Esophagus muscularis mucosa (tissue), 4 donors: Measurements from ENCODE around the gene TWSG1. TPM values are rescaled to one million over a fixed set of nuclear protein-coding genes. Genes with fewer than 3 reads are reported as not detected.

Experiments used
- DNase-seq: peaks from one replicate; pipeline ENCODE4 v3.0.0-alpha.2; 2017; ENCODE audit errors: extremely low spot score
- H3K27ac ChIP-seq, 4 donors: fragments of 200-600 bp; sonication (generic); replicated peaks in 1 of 4; 1 replicate in 3 of 4; 2 replicates in 1 of 4; pipeline ENCODE4 v1.5.1; 2016 to 2019; ENCODE audit warnings: mild to moderate bottlenecking in 1 of 4
- H3K27me3 ChIP-seq, 4 donors: fragments of 200-600 bp; sonication (generic); one replicate each; pipeline versions ENCODE4 v1.5.1 to v1.6.0; 2016 to 2019
- H3K36me3 ChIP-seq, 4 donors: fragments of 200-600 bp; sonication (generic); one replicate each; pipeline ENCODE4 v1.5.1; 2016 to 2019
- H3K4me1 ChIP-seq, 4 donors: fragments of 200-600 bp; sonication (generic); one replicate each; pipeline ENCODE4 v1.5.1; 2016 to 2019
- H3K4me3 ChIP-seq, 4 donors: fragments of 200-600 bp; sonication (generic); 1 replicate in 2 of 4; 2 replicates in 2 of 4; pipeline ENCODE4 v1.5.1; 2016 to 2019; ENCODE audit warnings: mild to moderate bottlenecking in 4 of 4, moderate library complexity in 1 of 4
- H3K9me3 ChIP-seq, 4 donors: fragments of 200-600 bp; sonication (generic); 1 replicate in 3 of 4; 2 replicates in 1 of 4; pipeline ENCODE4 v1.5.1; 2016 to 2019
- CTCF ChIP-seq, 3 experiments: fragments of 200-600 bp in 2 of 3; fragments of 450-650 bp in 1 of 3; sonication (generic) in 2 of 3; IDR thresholded peaks; one replicate each; pipeline ENCODE4 v1.5.1; 2017 to 2019; ENCODE audit warnings: antibody characterized with exemption in 3 of 3, mild to moderate bottlenecking in 2 of 3, moderate library complexity in 1 of 3
- EP300 ChIP-seq: sonication (generic); formaldehyde crosslinking; IDR thresholded peaks from one replicate; pipeline ENCODE4 v1.6.1; 2017; ENCODE audit warnings: antibody characterized with exemption
- POLR2A ChIP-seq: fragments of 450-650 bp; IDR thresholded peaks from one replicate; pipeline ENCODE4 v1.6.1; 2017; ENCODE audit warnings: antibody characterized with exemption, moderate library complexity, mild to moderate bottlenecking, low read depth
- POLR2AphosphoS5 ChIP-seq, 2 donors: sonication (generic); formaldehyde crosslinking; IDR thresholded peaks; one replicate each; pipeline ENCODE4 v1.6.1; 2017; ENCODE audit warnings: antibody characterized with exemption in 2 of 2
- WGBS: methylation state at CpG from one replicate; pipeline ENCODE4 v1.1.5; 2018; 5-methylcytosine and 5-hydroxymethylcytosine counted together
- intact Hi-C: fragments of 100-400 bp; cut with DNase I; formaldehyde crosslinking; loops from one replicate; pipeline ENCODE4 v1.15.1; 2023
- total RNA-seq, 4 donors: library from RNA; depleted of rRNA; stranded (reverse); fragments of >200 nt; gene quantifications; one replicate each; pipeline versions ENCODE4 v1.1.0 to v1.2.1, GENCODE V29; 2016

The TWSG1 gene
- total RNA-seq, 4 donors from 2014 or later, result 88.1 to 131 (median 101) TPM

DNA sequence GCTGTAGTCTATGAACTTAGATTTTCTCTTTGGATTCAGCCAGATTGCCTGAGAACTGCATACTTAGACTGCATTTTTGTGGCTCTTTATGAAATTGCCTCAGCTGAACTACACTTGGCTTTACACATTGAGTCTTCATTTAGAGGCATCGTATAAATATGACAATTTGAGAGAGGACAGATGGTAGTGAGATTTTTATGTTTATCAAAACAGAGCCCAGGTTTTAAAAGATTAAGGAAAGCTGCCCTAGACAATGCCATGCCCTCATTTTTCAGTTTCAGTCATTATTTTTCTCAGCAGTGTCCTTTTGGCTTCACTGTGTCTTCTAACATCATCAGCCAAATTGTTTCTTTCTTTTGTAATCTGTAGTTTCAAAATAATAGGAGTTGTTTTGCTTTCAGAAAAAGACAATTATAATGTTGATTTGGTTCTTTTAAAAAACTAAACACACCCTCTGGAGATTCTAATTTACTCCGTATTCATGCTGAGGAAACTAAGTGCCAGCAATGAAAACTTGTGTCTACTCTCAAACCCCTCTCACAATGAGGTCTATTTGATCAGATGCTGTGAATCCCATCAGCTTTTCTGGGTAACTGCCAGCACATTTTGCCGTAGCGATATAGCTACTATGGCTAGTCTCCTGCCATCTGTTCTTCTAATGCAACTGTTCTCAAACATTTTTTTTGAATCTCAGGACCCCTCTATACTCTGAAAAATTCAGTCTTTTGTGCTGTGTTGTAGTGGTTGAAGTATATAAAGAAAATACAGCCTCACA is 46.2 kb downstream of the TWSG1 start:
- WGBS, result 47% methylated on average over 4 of the region's 4 CpGs
- Histone ChIP-seq H3K4me1 (peaks cover 0 to 19% (median 15%) of the 10 kb centered on the region in 4 donors), H3K36me3 (peaks cover 0 to 10% (median 0%) of the 10 kb centered on the region in 4 donors), H3K4me3 (no peak overlapping the region), H3K9me3 (no peaks in the 10 kb centered on the region), H3K27ac (peak overlapping the region; percentile 13 to 65 (median 26)), H3K27me3 (no peaks in the 10 kb centered on the region)
- intact Hi-C loops, result no loop called here
- no peak for DNase-seq
- no peak for TF ChIP-seq POLR2A
- no peak for TF ChIP-seq CTCF (IDR thresholded peaks at IDR 0.05)
- TF ChIP-seq EP300, result no peak
- no peak for TF ChIP-seq POLR2AphosphoS5 (IDR thresholded peaks at IDR 0.05)

- H3K4me1 ChIP-seq, result no peaks in the 10 kb centered on the region
- no peak overlapping the region for H3K4me3 ChIP-seq
- H3K36me3 ChIP-seq, result peaks cover 0 to 25% (median 10%) of the 10 kb centered on the region in 4 donors
- no peak for DNase-seq
- H3K27ac ChIP-seq, result no peak overlapping the region
- peaks cover 0 to 9% (median 0%) of the 10 kb centered on the region in 4 donors for H3K9me3 ChIP-seq
- intact Hi-C loops, result no loop called here
- 48% methylated on average over 1 of the region's 1 CpG for WGBS
- no peaks in the 10 kb centered on the region for H3K27me3 ChIP-seq
- TF ChIP-seq EP300, result no peak
Measured at GRCh38 chr18:9386879-9387278, 52.3 kb downstream of the TWSG1 start.

- peaks cover 0 to 14% (median 0%) of the 10 kb centered on the region in 4 donors for H3K9me3 ChIP-seq
- no peak overlapping the region for H3K27ac ChIP-seq
- intact Hi-C loops, result no loop called here
- no peaks in the 10 kb centered on the region for H3K4me1 ChIP-seq
- no peak overlapping the region for H3K4me3 ChIP-seq
- H3K36me3 ChIP-seq, result peaks cover 0 to 35% (median 10%) of the 10 kb centered on the region in 4 donors
- no peak for DNase-seq
- 85% methylated on average over 1 of the region's 1 CpG for WGBS
- TF ChIP-seq POLR2AphosphoS5 (IDR thresholded peaks at IDR 0.05) (no peak), EP300 (no peak), POLR2A (no peak), CTCF (IDR thresholded peaks at IDR 0.05) (no peak)
- H3K27me3 ChIP-seq, result no peaks in the 10 kb centered on the region
Measured at GRCh38 chr18:9387891-9388290, 53.3 kb downstream of the TWSG1 start.

GRCh38 chr18:9389706-9390105 is 55.1 kb downstream of the TWSG1 start:
- WGBS, result 97% methylated on average over 5 of the region's 5 CpGs
- H3K27ac ChIP-seq, result no peak overlapping the region
- no peaks in the 10 kb centered on the region for H3K27me3 ChIP-seq
- peaks cover 0 to 14% (median 0%) of the 10 kb centered on the region in 4 donors for H3K9me3 ChIP-seq
- intact Hi-C loops, result no loop called here
- peaks cover 0 to 48% (median 10%) of the 10 kb centered on the region in 4 donors for H3K36me3 ChIP-seq
- no peak overlapping the region for H3K4me3 ChIP-seq
- no peaks in the 10 kb centered on the region for H3K4me1 ChIP-seq
- DNase-seq, result no peak
- no peak for TF ChIP-seq EP300
- no peak for TF ChIP-seq POLR2A
- no peak for TF ChIP-seq CTCF (IDR thresholded peaks at IDR 0.05)
- TF ChIP-seq POLR2AphosphoS5 (IDR thresholded peaks at IDR 0.05), result no peak

- H3K9me3 ChIP-seq, result peaks cover 0 to 14% (median 0%) of the 10 kb centered on the region in 4 donors
- H3K27me3 ChIP-seq, result no peaks in the 10 kb centered on the region
- intact Hi-C loops, result no loop called here
- no peak overlapping the region for H3K27ac ChIP-seq
- 94% methylated on average over 3 of the region's 3 CpGs for WGBS
- DNase-seq, result no peak
- no peaks in the 10 kb centered on the region for H3K4me1 ChIP-seq
- H3K4me3 ChIP-seq, result no peak overlapping the region
- H3K36me3 ChIP-seq, result peaks cover 11 to 70% (median 23%) of the 10 kb centered on the region in 4 donors
- TF ChIP-seq POLR2A, result no peak
- TF ChIP-seq EP300, result no peak
- TF ChIP-seq CTCF (IDR thresholded peaks at IDR 0.05), result no peak
- TF ChIP-seq POLR2AphosphoS5 (IDR thresholded peaks at IDR 0.05), result no peak
Measured at GRCh38 chr18:9392726-9393125, 58.2 kb downstream of the TWSG1 start.
